Astrocyte (in vitro differentiated cells and primary cell): Measurements from ENCODE around the gene NCDN.

Experiments
- CTCF ChIP-seq: IDR thresholded peaks from 2 replicates; pipeline ENCODE4 v1.5.1; 2011; ENCODE audit warnings: low read depth, mild to moderate bottlenecking, inconsistent platforms, low read length, moderate library complexity; ENCODE audit not compliant: insufficient read depth
- EZH2 ChIP-seq: IDR thresholded peaks from 2 replicates; pipeline ENCODE4 v1.6.1; 2012; ENCODE audit warnings: mild to moderate bottlenecking, low read length, inconsistent platforms; ENCODE audit not compliant: insufficient read depth

- no peak for TF ChIP-seq CTCF
- TF ChIP-seq EZH2 = no peak
Observed at GRCh38 chr1:35580949-35581388, 23.4 kb downstream of the NCDN start.
